GM08714 (cell line): ENCODE data around the gene CYB5B.
A peak's percentile ranks its signal among the peaks of the same experiment; 100 is the strongest.

Source experiments
- H3K4me3 ChIP-seq: fragments of 200-500 bp; sonication (Bioruptor generic); 2 replicates; pipeline ENCODE4 v1.5.1; 2014; ENCODE audit warnings: mild to moderate bottlenecking, low read length, inconsistent platforms
- ZNF274 ChIP-seq: IDR thresholded peaks from 2 replicates; pipeline ENCODE4 v1.6.1; 2012; ENCODE audit warnings: mild to moderate bottlenecking, low read depth, low read length

Gene CYB5B

DNA sequence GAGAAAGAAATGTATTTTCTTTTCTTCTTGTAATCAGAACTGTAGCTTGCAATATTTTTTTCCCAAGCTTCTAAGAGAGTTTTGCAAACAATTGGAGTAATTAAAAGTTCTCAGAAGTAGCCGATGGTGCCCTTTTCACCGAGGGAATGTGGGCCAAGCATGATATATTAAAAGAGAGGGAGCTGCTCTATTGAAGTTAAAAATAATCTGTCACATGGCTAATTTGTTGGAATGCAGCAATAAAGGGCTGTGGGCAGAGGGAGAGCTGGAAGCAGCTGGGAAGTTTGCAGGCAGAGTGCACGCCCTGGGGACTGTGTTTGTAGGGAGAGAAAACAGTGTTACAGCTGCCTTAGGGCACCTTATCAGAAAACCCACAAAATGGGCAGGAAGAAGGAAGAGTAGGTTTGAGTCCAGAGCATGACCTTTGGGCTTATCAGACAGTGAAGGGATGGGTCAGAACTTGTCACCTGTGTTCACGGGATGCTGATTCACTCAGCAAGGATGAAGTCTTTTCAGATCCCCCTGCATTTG lies 20.1 kb upstream of the CYB5B start:
- no peak for TF ChIP-seq ZNF274
- no peak overlapping the region for H3K4me3 ChIP-seq

DNA sequence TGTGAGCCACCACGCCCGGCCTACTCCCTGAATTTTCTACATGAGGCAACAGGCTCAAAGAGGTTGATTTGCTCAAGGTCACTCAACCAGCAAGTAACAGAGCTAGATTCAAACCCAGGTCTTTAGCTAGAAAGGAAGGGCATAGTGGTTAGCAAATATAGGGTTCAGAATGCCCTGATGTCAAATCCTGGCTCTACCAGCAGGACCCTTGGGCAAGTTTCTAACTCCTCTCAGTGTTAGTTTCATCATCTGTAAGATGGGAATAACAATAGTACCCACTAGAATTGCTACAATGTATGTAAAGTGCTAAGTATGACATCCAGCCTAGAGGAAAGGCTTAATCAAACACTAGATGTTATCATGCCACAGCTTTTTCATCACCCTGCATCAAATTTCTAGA lies 19.1 kb upstream of the CYB5B start:
- no peak overlapping the region for H3K4me3 ChIP-seq
- TF ChIP-seq ZNF274: no peak

- TF ChIP-seq ZNF274: no peak
- no peak overlapping the region for H3K4me3 ChIP-seq
Observed at GRCh38 chr16:69405757-69406156, 18.7 kb upstream of the CYB5B start.

DNA sequence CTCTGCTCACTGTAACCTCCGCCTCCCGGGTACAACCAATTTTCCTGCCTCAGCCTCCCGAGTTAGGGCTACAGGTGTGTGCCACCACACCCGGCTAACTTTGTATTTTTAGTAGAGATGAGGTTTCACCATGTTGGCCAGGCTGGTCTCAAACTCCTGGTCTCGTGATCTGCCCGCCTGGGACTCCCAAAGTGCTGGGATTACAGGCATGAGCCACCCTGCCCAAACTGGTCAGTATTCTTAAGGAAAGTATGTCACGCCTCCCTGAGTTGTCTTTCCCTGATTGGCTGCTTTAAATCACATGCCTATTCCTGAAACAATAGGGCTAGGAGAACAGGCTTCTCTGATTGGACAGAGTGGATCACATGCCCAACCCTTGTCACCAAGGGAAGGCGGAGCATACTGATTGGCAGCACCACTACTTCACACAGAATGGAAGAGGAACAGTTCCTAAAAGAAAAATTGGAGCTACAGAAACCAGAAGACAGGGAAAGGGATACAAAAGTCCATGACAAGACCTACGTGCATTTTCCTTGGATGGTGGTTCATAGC lies 17.6 kb upstream of the CYB5B start:
- no peak overlapping the region for H3K4me3 ChIP-seq
- no peak for TF ChIP-seq ZNF274

- no peak for TF ChIP-seq ZNF274
- H3K4me3 ChIP-seq: no peak overlapping the region
Observed at GRCh38 chr16:69407702-69408323, 16.6 kb upstream of the CYB5B start.

- TF ChIP-seq ZNF274: no peak
- no peak overlapping the region for H3K4me3 ChIP-seq
Observed at GRCh38 chr16:69408475-69408874, 15.9 kb upstream of the CYB5B start.

DNA sequence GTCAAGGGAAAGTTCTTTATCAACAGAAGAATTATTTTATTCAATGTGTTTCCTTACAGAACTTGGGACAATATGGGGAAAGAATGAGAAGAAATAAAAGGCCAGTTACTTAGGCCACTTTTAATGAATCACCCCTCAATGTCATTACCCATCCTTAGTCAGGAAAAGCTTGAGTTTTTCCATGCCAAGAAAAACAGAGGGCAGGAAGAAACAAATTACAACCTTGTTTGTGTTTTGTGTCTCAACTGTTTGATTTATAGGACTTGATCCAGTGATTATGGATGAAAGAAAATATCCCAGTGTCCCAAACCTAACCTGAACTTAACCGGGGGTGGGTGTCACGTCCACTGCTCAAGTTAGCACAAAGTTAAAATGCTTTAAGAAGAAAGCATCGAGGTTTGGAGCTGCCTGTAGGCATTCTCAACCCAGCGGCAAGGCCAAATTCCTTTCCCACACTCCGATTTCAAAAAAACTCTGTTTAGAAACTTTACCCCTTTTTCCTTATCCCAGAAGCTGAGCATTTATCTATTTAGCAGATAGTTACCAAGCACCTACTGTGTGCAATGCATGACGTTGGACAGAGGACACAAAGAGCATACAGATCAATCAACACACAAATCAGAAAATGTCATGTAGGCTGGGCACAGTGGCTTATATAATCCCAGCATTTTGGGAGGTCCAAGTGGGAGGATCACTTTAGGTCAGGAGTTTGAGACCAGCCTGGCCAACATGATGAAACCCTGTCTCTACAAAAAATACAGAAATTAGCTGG lies 14.0 kb upstream of the CYB5B start:
- no peak for TF ChIP-seq ZNF274
- no peak overlapping the region for H3K4me3 ChIP-seq

GRCh38 chr16:69411064-69411985 lies 13.1 kb upstream of the CYB5B start:
- TF ChIP-seq ZNF274: no peak
- no peak overlapping the region for H3K4me3 ChIP-seq

GRCh38 chr16:69412287-69412686 lies 12.1 kb upstream of the CYB5B start:
- TF ChIP-seq ZNF274: no peak
- H3K4me3 ChIP-seq: no peak overlapping the region

GRCh38 chr16:69413045-69413664 lies 11.3 kb upstream of the CYB5B start:
- H3K4me3 ChIP-seq: no peak overlapping the region
- no peak for TF ChIP-seq ZNF274

GRCh38 chr16:69417520-69418199 lies 6.8 kb upstream of the CYB5B start:
- no peak overlapping the region for H3K4me3 ChIP-seq
- no peak for TF ChIP-seq ZNF274

GRCh38 chr16:69419956-69420355 lies 4.5 kb upstream of the CYB5B start:
- TF ChIP-seq ZNF274: no peak
- H3K4me3 ChIP-seq: no peak overlapping the region

DNA sequence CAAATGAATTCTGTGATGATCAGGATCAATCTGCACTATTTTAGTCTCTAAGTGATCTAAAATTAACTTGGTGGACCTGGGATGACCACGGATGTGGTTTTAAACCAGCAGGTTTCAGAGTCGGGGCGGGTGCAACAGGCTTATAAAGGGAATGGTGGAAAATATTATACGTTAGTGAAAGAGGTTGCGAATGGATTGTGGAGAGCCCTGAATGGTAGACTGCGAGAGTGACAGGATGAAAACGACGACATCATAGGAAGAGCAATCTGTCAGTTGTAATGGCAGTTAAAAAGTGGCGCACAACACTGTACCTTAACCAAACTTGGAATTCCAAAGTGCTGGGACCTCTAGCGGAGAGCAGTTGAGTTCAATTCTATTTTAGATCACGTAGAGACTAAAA lies 1.2 kb upstream of the CYB5B start:
- H3K4me3 ChIP-seq: peak overlapping the region; percentile 20; the same call in 1 of the 2 replicates

More for the DNA sequence above, 1.2 kb upstream of the CYB5B start:
- TF ChIP-seq ZNF274: no peak
